Glomerular visceral epithelial cell (primary cell): ENCODE measurements around the gene TTLL8.
A peak's percentile ranks its signal among the peaks of the same experiment; 100 is the strongest.
"Not testable (repeated sequence)": the region's sequence is repeated elsewhere in the genome, so short reads cannot be mapped to it uniquely, and the experiment has no call there.

Experiments used
- DNase-seq: peaks from one replicate; pipeline ENCODE4 v3.0.0-alpha.2; 2016; ENCODE audit errors: extremely low spot score

Gene TTLL8

GRCh38 chr22:50001388-50002231 lies 56.5 kb downstream of the TTLL8 start:
- DNase-seq, result no peak

- no peak for DNase-seq
These were observed 57.3 kb downstream of the TTLL8 start for GRCh38 chr22:50000587-50001387.

DNA sequence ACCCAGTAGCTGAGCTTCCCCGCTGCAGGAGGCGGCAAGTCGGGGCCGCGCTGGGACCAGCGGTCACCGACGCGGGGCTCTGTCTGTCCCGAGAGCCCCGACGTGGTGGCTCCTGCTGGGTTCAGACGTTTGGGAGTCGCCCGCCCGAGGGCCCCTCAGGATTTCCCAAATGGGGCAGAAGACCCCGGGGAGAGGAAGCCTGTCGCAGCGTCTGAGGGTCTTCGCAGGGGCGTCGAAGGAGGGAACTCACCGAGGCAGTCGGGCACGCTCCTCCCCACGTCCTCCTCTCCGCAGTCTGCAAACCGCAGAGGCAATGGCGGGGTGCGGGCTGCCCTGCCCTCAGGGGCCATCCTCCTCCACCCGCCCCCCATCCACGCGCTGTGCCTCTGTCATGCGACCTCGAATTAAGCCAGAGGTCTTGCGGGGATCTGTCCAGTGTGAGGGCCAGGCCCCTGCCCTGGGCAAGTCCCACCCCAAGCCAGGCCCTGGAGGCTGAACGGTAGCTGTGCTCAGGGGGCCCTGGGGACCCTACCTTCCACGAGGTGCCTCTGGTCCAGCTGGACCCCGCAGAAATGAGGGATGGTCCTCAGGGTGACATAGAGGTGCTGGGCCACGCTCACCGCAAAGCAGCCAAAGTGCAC lies 58.0 kb downstream of the TTLL8 start:
- no peak for DNase-seq

DNA sequence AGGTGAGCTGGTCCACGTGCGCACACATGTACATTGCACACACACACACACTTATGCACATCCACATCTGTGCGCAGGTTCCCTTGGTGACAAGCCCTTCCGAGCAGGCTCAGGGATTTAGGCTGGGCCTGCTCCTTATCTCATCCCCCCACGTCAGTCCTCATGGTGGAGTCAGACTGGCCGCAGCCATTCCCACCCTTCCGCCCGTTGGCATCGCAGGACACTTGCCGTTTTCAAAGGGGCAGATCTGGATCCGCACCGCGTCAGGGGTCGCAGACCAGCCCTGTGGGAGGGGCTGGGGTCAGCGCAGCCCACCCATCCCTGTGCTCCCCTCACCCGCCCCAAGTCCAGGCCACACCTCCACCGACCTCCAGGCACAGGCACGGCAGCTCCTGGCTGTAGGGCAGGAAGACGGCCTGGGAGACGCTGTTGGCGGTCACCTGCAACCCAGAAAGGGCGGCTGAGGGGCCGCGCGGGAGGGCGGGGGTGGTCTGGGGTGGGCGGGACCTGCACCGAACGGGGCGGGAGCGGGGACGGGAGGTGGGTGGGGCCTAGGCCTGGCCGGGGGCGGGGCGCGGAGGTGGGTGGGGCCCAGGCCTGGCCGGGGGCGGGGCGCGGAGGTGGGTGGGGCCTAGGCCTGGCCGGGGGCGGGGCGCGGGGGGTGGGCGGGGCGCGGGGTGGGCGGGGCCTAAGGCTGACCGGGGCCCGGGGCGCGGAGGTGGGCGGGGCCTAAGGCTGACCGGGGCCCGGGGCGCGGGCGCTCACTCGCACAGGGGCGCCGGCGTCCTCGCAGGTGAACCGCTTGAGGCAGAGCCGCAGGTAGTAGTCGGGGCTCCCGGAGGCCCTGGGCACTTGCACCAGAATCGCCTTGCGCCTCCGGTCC lies 58.8 kb downstream of the TTLL8 start:
- DNase-seq, result no peak

- DNase-seq, result no peak
These were observed 59.4 kb downstream of the TTLL8 start for GRCh38 chr22:49998718-49999062.

DNA sequence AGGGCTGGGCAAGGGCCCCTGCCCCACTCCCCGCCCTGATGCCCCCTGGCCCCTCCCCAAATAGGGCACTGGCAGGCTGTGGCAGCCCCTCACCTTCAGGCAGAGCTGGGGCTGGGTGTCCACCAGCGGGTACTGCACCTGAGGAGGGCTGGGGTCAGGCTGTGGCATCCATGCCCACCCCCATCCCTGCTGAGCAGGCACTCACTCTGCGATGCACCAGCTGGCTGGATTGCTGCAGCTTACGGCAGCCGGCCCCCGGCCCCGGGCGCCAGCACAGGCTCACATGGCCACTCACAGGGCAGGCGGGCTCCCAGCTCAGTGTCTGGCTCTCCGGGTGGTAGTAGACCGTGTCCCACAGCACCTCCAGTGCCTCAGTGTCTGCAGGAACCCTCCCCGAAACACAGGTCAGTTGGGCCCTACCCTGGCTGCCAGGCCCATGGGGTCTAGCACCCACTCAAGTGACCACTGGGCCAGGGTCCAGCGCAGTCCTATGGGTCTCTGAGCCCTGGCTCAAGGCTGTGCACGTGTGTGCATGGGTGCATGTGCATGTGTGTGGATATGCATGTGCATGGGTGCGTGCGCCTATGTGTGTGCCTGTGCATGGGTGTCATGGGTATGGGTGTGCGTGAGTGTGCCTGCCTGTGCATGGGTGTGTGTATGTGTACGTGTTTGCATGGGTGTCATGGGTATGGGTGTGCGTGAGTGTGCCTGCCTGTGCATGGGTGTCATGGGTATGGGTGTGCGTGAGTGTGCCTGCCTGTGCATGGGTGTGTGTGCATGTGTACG lies 60.0 kb downstream of the TTLL8 start:
- DNase-seq, result no peak

DNA sequence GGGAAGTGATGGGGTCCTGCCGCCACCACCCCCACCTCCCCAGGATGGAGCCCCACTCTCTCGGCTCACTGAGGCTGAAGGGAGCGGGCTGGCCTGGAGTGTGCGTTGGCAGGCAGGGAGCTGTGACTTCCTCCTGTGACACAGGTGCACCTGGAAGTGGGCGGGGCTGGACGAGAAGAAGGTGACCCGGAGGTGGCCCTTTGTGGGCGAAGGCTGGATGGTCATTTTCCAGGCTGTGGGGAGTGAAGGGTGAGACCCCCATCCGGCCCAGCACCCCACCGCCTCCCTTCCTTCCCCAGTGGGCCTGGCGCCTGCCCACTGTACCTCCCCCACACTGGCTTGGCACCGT lies 60.9 kb downstream of the TTLL8 start:
- no peak for DNase-seq

DNA sequence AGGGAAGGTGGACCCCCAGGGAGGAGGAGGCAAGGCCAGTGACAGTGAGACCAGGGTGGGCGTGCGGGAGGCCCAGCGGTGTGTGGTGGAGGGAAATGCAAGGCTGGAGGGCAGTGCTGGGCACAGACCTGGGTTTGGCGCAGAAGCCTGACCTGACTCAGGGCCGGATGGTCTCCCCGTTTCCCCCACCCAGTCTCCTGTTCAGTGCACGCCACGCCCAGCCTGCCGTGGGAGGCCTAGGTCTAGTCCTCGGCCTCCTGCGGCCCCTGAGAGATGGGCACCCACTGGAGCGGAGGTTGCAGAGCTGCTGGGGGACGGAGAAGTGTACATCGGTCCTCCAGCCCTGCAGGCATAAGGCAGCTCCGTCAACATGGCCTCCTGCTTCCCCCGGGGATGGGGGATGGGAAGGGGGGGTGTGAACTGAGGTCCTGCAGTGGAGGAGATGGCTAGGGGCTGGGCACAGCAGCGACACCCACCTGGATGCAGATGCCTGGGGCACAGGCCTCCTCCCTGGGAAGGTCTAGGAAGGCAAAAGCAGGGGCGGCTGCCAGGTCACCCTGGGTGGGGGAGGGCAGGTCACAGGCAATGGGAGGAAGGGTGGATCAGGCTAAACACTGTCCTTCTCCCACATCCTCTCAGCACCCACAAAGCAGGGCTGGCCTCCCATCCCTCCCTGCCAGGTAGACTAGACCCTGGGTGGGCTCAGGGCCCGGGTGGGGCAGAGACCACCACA lies 61.4 kb downstream of the TTLL8 start:
- DNase-seq, result no peak

DNA sequence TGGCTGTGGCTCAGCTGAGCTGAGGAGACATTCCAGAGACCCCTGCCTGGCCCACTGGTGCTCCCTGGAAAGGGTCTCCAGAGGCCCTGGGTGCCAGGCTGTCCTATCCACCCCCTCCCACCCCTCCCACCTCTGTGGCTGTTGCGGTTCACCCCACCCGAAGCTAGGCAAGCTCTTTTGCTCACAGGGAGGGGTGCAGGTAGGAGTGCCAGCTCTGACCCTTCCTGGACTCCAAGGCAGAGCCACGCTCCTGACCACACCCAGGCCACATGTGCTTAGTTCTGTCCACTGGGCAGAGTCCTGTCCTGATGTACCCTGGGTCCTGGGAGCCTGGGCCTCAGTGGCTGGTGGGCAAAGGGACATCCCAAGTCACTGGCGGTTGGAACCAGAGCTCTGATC lies 62.0 kb downstream of the TTLL8 start:
- no peak for DNase-seq

DNA sequence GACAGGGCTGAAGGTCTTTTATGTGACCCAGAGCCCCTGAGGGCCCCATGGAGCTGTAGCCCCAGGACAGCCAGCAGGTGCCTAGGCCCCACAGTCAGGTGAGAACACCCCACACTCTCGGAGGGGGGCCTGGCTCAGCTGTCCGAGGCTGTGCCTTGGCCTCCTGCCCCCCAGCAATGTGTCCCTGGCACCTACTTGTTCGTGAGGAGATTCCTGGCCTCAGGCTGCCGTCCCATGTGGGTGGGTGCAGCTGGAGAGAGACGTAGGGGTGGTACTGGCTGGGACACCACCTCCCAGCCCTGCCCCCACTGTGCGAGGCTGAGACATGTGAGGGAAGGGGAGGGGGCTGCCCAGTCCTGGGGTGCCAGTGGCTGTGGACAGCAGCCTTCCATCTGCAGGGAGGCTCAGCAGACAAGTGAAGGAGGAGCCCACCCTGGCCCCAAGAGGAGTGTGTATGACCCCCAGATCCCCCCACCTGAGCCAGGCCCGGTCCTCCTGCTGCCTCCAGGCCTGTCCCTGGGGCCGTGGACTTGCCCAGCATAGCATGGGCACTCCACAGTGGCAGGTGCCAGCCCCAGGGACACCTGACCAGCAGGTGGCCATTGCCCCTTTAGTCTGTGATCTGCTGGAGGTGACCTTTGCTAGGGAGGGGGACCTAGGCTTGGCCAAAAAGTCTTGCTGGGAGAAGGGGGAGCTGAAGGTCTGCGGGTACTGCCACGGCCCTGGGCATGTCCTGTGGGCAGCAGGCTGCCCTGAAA lies 62.6 kb downstream of the TTLL8 start:
- DNase-seq, result no peak

GRCh38 chr22:49995041-49995360 lies 63.1 kb downstream of the TTLL8 start:
- no peak for DNase-seq

GRCh38 chr22:49994361-49995040 lies 63.6 kb downstream of the TTLL8 start:
- DNase-seq, result no peak

DNA sequence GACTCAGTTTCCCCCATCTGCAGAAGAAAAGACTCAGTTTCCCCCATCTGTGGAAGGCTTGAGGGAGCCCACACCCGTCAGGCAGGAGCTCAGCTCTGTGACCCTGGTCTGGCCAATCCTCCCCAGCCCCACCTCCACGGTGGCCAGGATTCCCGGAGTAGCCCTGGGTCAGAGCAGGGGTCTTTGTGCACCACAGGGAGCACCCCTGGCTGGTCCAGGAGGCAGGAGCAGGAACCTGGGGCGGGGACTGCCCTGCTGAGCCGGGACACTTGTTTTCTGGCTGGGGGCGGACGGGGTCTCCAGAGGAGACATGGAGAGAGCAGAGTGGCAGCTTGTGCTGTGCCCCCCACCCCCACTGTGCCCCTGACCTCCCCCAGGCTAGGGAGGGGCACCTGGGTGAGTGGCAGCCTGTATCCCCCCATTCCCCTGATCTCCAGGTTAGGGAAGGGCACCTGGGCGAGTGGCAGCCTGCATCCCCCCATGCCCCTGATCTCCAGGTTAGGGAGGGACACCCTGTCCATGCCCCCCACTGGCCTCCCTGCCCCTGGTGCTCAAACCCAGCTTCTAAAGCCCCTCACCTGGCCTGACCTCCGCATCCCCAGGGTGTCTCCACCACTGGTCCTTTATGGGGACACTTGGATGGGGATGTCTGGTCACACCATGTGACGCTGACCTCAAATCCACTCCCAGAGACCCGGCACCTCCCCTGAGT lies 64.3 kb downstream of the TTLL8 start:
- DNase-seq, result no peak

- DNase-seq, result peak; percentile 35
These were observed 65.0 kb downstream of the TTLL8 start for GRCh38 chr22:49992921-49993648.

DNA sequence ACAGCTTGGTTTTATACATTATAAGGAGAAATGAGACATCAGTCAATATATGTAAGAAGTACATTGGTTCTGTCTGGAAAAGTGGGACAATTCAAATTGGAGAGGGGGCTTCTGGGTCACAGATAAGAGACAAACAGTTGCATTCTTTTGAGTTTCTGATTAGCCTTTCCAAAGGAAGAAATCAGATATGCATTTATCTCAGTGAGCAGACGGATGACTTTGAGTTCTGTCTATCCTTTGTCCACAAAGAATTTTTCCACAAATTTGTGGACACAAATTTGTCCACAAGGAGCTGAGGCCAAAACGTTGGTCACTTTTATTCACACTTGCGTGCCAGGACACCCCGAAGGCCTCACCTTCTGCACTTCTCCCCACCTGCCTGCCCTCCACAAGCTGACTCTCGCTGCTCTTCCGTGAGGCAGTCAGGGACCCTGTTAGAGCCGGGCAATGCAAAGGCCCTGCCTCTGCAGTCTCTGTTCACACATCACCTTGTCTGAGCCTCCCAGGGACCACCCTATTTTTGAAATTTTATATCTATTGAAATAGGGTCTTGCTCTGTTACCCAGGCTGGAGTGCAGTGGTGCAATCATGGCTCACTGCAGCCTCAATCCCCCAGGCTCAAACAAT lies 66.1 kb downstream of the TTLL8 start:
- no peak for DNase-seq

DNA sequence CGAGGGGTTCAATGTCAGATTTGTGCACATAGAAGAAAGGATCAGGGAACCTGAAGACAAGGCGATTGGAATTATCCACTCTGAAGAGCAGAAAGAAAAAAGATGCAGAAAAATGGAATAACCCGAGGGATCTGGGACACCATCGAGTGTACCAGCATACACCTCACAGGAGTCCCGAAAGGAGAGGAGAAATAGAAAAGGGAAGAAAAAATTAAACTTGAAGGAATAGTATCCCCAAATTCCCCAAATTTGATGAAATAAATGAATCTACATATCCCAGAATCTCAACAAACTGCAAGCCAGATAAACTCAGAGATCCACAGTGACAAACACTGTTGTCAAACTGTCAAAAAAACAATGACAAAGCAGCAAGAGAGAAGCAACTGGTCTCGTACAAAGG lies 66.9 kb downstream of the TTLL8 start:
- no peak for DNase-seq

DNA sequence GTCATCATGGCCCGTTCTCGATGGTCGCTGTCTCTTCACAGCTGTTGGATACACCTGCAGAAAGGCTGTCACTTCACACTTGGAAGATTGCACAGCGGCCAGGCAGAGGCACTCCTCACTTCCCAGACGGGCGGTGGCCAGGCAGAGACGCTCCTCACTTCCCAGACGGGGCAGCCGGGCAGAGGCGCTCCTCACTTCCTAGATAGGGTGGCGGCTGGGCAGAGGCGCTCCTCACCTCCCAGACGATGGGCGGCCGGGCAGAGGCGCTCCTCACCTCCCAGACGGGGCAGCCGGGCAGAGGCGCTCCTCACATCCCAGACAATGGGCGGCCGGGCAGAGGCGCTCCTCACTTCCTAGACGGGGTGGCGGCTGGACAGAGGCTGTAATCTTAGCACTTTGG lies 68.3 kb downstream of the TTLL8 start:
- not testable (repeated sequence) for DNase-seq
